GM21515 (cell line): Measurements from ENCODE around the gene SPAG17.
"Not testable (repeated sequence)": the region's sequence is repeated elsewhere in the genome, so short reads cannot be mapped to it uniquely, and the experiment has no call there.

Source experiments
- ATAC-seq: cut with Tn5 transposase; IDR thresholded peaks from one replicate; pipeline ENCODE4 v1.9.1; 2021; ENCODE audit not compliant: unreplicated experiment

The SPAG17 gene

DNA sequence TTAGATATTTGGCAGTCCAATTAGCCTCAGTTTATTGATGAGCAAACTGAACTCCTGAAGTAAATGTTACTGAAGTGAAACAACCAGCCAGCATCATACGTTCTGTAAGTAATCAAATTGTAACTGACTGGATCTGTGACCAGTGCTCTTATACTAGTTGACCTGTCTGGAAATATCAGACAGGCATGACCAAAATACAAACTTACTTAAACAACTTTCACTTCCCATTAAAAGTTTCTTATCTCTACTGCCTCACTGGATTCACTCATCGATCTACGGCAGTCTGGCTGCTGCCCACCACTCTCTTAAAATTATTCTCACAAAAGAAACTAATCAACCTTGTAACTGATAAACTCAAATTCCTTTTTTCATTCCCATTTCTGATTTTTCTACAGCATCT is 199.1 kb downstream of the SPAG17 start:
- ATAC-seq: no peak

DNA sequence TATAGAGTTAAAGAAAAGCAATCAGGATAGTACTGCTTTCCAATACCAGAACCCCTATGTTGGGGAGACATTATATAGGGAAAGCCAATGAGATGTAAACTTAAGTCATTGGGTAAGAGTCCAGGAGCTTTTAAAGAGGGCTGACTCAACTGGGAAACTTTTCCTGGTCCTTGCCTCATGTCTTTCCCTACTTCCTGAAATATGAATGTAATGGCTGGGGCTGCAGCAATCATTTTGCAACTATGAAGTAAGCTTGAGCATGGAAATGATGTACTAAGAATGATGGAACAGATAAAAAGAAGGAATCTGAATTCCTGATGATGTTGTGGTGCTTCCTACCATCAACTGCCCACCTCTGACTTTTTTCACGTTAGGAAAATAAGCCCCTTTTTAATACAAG is 199.8 kb downstream of the SPAG17 start:
- no peak for ATAC-seq

DNA sequence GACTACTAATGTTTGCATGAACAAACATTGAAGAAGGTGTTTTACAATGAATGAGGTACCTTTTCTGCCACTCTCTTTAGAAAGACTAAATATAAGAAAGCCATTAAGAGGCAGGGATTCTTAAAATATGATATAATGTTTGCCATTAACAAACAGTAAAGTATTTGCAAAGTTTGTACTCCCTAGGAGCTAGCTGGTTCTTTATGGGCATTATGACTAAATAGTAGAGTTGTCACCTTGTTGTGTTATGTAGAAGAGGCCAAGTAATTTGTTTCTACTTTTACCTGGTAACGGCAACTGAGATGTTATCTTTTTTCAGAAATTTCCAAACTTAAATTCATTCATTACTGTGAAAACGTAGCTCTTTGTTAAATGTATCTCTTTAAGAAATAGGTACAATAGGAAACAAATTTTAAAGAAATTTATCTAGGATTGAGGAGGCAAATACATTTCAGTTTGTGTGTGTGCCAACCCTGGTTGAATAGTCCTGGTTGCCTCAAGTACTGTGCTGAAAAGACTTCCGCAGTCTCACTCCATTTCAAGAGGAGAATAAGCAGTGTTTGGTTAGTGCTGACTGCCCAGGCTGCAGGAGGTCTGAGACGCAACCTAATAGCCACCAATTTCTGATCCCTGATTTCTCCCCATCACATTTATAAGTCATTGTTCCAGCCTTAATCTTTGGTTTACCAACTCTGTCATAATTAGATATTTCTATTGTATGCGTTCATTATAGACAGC is 203.4 kb downstream of the SPAG17 start:
- no peak for ATAC-seq

DNA sequence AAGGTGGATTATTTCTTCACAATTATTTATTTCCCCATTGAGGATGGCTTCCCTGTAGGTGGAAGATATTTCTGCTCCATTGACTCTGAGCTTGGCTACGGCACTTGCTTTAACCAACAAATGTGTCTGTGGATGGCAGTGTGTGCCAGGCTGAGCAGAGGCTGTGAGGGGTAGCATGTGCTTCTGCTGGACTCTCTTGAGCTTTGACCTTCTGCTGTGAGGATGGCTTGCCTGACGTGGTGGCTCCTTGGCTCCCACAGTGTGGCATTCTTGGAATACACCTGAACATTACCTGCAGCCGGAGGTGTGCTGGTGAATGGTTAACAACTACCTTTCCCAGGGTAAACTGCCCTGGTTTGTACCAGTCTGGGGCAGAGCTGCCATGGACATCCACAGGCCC is 208.6 kb downstream of the SPAG17 start:
- no peak for ATAC-seq

DNA sequence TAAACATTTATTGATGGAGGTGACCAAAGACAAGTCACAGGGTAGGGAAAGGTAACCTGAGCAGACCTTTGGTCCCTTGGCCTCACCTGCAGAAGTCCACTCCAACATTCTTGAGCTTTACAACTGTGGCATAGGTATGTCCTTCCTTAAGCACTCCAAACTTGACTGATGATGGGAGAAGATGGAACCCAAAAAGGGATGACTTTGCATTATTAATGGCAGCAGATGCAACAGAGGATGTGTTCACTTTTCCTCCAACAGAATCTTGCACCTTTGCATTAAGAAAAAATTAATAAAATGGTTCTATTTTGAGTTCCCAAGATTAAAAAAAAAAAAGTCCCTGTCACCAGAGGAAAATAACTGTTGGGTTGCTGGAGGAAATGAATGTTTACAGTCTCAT is 213.3 kb downstream of the SPAG17 start:
- ATAC-seq: no peak

DNA sequence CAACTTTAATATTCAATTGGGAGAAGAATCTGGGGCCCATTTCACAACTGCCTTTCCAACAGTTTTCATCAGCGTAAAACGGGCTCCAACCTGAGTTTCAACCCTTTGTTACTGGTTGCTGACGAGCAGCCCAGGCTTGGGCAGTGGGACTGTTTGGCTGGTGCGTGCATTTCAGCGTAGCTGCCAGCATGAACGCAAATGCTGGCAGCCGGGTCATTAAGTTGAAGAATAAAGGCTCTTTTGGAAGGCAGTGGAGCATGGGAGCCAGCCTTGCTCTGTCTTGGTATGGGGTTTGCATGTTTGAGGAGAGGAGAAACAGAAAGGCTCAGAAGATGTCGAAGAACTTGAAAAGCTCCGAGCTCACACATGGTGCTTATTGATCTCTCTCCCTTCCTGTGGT is 214.8 kb downstream of the SPAG17 start:
- no peak for ATAC-seq

DNA sequence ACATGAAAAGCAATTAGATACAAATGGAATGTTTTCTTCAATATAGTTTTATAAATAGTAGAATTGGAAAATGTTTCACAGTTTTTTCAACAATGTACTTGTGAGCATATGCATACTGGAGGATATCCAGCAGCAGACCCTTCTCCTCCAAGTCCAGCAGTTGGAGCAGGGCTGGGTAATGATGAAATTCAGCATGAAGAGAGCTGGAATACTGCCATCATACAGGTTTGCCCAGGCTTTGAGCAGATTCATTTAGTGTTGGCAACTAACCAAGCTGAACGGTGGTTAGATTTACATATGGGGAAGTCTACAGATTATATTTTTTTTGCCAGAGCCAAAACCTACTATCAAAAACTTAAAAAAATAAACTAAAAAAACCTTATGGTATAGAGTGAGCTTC is 217.1 kb downstream of the SPAG17 start:
- no peak for ATAC-seq

DNA sequence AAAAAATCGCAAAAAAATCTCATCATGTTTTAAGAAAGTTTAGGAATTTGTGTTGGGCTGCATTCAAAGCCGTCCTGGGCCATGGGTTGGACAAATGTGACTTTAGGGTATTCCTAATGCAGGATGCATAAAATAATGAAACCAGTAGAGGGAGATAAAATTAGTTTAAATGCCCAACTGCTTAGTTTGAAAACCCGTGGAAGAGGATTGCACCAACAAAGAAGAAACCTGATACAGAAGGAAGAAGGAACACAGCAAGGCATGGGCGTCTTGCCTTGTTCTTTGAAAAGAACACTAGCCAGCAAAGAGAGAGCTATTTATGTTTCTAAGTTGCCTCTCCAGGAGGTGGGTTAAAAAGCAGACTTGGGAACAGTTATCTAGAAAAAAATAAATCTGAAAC is 217.6 kb downstream of the SPAG17 start:
- no peak for ATAC-seq

DNA sequence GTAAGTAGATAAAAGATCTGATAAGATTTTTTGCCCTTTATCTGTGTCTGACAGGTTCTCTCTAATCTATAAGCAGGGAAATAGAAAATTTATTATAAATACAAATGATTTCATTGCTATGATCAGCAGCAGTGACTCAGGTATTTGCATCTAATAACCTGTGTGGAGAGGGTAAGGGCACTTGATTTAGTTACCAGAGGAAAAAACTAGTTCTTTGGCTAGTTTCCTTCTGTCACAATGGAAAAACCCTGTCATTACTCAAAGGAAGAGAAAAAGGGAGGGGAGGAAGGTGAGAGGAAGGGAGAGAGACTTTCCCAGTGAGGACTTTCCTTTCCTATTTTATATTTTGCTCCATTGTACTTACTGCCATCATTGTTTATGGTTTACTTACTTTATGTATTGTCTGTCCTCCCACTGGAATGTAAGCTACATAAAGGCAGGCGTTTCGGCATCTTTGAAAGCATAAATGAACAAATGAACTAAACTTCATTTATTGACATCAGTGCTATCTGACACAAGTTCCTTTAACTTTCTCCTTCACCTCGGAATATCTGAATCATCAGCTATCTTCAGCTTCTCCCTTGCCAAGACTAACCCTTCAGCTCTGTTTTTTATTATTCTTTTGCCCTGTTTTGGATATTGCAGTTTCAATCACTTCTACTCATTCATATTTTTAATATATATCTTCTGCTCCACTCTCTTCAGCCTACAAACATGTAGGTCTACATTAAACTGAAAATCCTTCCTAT is 220.6 kb downstream of the SPAG17 start:
- no peak for ATAC-seq

DNA sequence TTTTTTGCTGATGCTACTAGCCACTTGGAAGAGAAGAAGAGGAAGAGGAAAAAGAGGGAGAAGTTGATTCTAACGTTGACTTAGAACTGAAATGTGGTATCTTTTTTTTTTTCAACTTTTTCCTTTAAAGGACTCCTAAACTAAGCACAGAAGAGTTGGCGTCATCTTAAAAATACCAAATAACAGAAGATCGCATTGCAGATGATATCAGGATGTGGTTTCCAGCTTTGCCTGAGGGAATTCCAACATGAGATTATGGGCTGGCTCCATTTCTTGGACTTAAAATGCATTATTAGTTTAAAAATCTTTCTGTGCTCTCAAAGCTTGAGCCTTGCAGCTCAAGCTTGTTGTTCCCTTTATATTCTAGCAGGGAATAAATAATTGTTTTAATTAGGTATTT is 225.7 kb downstream of the SPAG17 start:
- ATAC-seq: no peak

DNA sequence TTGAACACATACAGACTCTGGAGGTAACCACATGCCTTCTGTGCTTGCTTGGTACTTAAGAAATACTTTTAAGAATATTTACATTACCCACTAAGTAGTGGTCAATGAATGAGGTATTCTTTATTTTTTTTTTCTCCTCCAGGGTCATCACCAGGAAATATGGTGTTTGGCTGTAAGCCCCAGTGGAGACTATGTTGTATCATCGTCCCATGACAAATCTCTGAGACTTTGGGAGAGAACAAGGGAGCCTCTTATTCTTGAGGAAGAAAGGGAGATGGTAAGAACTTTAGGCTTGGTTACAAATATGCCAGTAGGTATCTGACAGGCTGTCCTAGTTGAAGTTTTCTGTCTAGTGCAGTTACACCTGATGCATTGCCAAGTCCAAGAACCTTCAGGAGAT is 232.6 kb downstream of the SPAG17 start:
- ATAC-seq: no peak

DNA sequence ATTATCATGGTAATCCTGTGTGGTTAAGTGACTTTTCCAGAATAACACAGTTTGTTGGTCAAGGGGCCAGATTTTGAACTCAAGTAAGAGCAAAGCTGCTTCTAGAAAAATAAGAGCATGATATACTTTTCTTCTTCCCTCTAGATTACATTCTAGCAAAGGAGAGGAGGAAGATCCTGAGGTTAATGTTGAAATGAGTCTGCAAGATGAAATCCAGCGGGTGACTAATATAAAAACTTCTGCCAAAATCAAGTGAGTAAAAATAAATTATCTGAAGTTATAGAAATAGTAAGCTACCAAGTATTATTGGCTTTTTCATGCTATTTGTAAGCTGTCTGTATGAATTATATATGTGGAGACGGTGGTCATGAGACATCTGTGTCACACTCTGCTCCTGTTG is 242.7 kb downstream of the SPAG17 start:
- ATAC-seq: no peak

DNA sequence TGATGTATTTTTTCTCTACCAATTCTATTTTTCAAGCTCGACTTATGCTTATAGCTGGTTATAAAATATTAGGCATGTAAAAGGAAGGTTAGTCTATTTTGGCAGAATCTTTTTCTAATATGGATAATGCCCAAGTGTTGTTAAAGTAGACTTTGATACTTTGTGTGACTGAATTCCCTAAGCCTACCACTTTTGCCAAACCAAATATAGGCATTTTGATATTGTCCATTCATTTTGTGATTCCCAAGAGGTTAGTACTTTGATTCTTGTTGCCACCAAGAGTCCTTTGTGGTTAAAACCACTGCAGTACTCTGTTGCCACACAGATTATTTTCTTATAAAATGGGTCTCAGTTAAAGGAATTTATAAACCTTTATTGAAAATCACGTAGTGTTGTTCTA is 251.3 kb downstream of the SPAG17 start:
- ATAC-seq: no peak

DNA sequence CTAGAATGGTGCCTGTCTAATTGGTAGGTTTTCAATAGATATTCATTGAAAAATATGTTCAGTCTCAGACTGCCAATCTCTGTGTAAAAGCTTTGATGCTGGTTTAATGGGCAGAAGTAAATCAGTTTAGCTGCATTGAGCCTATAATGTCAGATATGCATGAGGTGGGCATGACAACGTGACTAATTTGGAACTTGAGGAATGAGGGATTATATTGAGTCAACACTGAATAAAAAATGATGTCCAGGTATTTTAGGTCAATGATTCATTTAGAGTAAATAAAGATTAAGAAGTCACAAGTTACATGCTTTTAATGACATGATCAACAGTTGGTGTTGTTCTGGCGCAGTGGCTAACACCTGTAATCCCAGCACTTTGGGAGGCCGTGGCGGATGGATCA is 252.5 kb downstream of the SPAG17 start:
- ATAC-seq: no peak

DNA sequence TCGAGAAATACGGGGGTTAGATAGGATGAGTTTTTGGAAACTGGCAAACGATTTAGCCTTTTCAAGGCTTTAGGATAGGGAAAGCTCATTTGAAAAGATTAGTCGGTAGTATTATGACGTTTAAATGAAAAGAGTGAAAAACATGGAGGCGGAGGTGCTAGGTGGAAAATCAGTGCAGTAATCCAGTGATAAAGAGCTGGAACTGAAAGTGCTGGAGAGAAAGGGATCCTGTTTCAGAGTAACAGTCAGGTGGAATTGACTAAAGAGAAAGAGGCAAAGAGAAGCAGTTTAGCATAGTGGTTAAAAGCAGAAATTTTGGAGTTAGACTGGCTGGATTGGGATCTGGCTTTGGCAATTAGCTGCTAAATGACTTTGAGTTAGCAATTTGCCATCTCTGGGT is 254.5 kb downstream of the SPAG17 start:
- ATAC-seq: no peak

DNA sequence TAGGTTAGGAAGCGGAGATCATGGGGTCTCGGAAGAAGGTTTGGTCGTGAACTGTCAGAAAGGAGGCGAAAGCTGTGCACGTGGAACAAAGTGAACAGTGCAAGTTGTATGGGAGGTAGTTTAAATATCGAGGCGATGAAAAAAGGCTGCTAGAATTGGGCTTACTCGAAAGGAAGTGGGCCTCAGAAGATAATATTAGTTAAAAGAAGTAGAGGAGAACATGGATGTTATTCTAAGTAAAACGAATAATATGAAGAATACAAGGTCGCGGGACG is 254.9 kb downstream of the SPAG17 start:
- no peak for ATAC-seq

DNA sequence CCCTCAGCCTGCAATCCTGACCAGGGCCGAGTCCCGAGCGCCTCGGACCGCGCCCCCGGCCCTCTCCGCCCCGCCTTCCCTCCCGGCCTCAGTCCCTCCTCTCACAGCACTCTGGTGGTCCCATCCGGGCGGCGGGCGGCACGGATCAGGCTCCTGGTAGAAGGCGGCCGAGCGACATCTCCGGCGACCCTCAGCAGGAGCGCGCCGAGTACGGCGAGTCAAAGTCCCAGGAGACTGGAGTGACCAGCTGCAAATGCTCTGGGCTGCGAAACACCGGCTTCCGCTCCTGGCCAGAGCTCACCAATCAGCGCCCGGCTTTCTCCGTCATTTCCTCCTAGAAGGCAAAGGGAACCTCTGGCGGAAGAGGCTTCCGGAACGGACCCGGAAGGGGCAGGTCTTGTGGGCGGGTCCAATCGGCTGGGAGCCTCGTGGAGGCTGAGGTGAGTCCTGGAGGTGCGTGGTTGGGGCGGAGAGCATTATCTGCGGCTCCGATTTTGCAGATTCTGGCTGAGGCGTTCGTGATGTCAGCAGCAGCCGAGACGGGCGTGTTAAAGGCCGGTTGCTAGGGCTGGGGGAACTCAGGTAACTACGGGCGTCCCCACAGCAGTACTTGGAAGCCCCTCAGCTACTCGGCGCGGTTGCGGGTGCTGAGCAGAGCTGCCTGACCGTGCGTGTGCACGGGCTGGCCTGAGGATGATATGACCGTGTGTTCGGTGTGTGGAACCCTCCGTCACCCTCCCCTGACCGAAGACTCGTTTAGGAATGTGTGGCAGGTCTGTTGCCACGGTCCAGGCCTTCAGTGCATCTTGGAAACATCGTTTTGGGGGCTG is 255.5 kb downstream of the SPAG17 start, which contains the start of the genes GDAP2 and WDR3:
GDAP2 (minus strand) TSS at position 279 of the 830 bp plus-strand sequence. CDS start 9,264 bp downstream, outside the sequence.
WDR3 (plus strand) TSS at position 397 of the 830 bp plus-strand sequence. CDS start 3,581 bp downstream, outside the sequence.
- ATAC-seq: peak; percentile 96

DNA sequence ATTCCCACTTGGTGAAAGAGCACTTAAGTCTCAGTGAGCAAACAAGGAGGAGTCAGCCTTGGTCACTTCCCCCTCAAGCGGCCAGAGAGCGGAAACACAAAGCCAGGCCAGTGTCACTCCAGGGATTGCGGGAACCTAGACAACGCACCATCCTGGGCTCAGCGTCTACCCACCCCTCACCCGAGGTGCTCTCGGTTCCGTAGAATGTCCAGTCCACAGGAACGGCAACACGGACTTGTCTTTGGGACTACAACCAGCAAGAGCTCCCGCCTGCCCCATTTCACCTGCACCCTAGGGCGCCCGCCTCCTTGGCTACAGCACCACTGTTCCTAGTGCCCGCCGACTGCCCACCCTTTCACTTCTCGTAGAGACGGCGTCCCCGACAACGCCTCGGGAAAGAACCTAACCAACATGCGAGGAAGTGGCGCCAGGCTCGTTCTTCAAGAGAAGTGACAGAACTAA is 256.1 kb downstream of the SPAG17 start:
- ATAC-seq: peak; percentile 39

DNA sequence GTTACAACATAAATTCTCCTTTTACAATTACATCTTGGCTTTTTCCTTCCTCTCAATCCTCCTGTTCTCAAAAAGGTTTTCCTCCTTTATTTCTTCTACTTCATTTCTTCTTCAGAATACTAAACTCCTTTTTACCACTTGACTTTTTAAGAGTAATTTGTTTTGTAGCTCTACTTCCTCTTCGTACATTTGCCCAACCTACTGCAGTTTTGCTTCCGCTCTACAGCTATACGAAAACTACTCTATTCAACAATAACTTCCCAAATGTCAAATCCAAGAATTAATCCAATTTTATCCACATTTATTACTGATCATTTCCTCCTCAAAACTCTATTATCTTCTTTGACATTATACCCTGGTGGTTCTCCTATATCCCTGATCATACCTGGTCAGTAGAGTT is 259.0 kb downstream of the SPAG17 start:
- no peak for ATAC-seq

DNA sequence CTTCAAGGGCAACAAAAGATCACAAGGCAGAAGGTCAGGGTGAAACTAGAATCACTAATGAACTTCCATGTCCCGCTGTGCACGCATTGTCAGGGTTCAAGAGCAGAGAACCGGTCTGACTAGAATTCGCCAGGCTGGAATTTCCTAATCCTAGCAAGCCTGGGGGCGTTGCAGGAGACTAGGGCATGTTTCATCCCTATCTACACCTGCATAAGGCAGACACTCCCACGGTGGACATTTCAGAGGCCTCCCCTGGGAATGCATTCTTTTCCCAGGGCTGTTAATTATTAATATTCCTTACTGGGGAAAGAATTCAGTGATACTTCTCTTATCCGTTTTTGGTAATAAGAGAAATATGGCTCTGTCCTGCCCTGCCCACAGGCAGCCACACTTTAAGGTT is 262.3 kb downstream of the SPAG17 start:
- not testable (repeated sequence) for ATAC-seq

DNA sequence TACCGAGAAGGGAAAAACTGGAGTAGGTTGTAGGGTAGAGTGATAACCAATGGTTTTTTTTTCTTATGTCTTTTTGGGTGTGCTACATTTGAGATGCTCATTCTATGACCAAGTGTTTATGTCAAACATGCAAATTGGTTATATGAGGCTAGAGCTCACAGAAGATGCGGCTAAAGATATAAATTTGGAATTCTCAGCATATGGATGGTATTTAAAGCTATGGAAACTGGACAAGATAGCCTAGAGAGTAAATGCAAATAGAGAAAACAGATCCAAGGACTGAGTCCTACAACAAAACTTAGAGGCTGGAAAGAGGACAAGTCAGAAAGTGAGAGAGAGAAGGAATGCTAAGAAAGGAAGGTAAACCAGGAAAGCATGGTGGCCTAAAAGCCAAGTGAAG is 263.0 kb downstream of the SPAG17 start:
- no peak for ATAC-seq

DNA sequence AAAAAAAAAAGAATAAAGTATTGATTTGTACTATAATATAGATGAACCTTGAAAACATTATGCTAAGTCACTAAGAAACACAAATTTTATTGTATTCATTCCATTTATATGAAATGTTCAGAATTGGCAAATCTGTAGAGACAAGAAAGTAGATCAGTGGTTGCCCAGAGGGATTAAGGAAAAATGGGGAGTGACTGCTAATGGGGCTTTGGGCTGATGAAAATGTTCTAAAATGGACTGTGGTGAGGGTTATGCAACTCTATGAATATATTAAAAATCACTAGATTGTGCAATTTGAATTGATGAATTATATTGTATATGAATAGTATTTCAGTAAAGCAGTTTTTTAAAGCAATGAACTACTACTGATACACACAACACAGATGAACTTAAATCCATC is 265.7 kb downstream of the SPAG17 start:
- ATAC-seq: no peak
